ENCODE measurements around the gene KLHDC1.

The KLHDC1 gene

DNA sequence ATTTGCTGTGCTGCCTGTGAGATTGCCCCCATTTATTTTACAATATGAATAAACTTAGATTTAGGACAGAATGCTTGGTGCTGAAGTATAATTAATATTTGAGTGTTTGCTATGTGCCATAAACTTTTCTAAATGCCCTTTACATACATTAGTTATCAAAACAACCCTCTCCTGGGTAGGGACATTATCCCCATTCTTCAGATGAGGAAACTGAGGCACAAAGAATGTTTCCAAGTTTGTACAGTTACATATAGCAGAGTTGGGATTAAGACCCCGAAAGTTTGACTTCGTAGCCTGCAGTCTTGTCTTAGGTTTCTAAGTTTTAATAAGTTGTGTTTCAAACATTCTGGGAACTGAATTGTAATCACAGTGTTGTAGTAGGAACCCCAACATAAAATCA is 93.4 kb downstream of the KLHDC1 start:
- TF ChIP-seq EGR1 (IDR thresholded peaks at IDR 0.05) (no peak), CEBPB (IDR thresholded peaks at IDR 0.05) (no peak), TCF12 (IDR thresholded peaks at IDR 0.05; ENCODE audit: low read depth) (no peak), TEAD4 (IDR thresholded peaks at IDR 0.05) (no peak), FOXM1 (IDR thresholded peaks at IDR 0.05; ENCODE audit: borderline replicate concordance, low read depth) (no peak), MAX (IDR thresholded peaks at IDR 0.05) (no peak), USF1 (IDR thresholded peaks at IDR 0.05) (no peak), ZBTB7A (IDR thresholded peaks at IDR 0.05; ENCODE audit: low read depth) (no peak), TAF1 (IDR thresholded peaks at IDR 0.05; ENCODE audit: low read depth) (no peak), YY1 (IDR thresholded peaks at IDR 0.05; ENCODE audit: low read depth) (no peak), NFIC (IDR thresholded peaks at IDR 0.05) (no peak), EP300 (IDR thresholded peaks at IDR 0.05; ENCODE audit: borderline replicate concordance) (no peak), REST (IDR thresholded peaks at IDR 0.05; ENCODE audit: low read depth) (no peak), RAD21 (IDR thresholded peaks at IDR 0.05; ENCODE audit: low read depth) (no peak), CREB1 (IDR thresholded peaks at IDR 0.05; ENCODE audit: low read depth) (no peak)

DNA sequence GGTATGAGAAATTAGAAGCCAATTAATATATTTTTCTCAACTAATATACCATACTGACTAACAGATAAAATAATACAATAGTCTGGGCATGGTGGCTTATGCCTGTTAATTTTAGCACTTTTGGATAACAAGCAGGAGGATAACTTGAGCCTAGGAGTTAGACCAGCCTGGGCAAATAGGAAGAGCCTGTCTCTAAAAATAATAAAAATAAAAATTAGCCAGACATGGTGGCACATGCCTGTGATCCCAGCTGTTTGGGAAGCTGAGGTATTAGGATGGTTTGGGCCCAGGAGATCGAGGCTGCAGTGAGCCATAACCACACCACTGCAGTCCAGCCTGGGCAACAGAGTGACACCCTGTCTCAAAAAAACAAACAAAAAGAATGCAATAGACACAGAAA is 99.7 kb downstream of the KLHDC1 start:
- TF ChIP-seq ZBTB7A (IDR thresholded peaks at IDR 0.05; ENCODE audit: low read depth), result no peak
- TF ChIP-seq MAX (IDR thresholded peaks at IDR 0.05), result no peak
- no peak for TF ChIP-seq NFIC (IDR thresholded peaks at IDR 0.05)
- TF ChIP-seq EP300 (IDR thresholded peaks at IDR 0.05; ENCODE audit: borderline replicate concordance), result no peak
- no peak for TF ChIP-seq FOXM1 (IDR thresholded peaks at IDR 0.05; ENCODE audit: borderline replicate concordance, low read depth)
- TF ChIP-seq USF1 (IDR thresholded peaks at IDR 0.05), result no peak
- no peak for TF ChIP-seq TAF1 (IDR thresholded peaks at IDR 0.05; ENCODE audit: low read depth)
- no peak for TF ChIP-seq YY1 (IDR thresholded peaks at IDR 0.05; ENCODE audit: low read depth)
- no peak for TF ChIP-seq TEAD4 (IDR thresholded peaks at IDR 0.05)
- TF ChIP-seq RAD21 (IDR thresholded peaks at IDR 0.05; ENCODE audit: low read depth), result no peak
- TF ChIP-seq TCF12 (IDR thresholded peaks at IDR 0.05; ENCODE audit: low read depth), result no peak
- no peak for TF ChIP-seq CREB1 (IDR thresholded peaks at IDR 0.05; ENCODE audit: low read depth)
- TF ChIP-seq EGR1 (IDR thresholded peaks at IDR 0.05), result no peak
- TF ChIP-seq CEBPB (IDR thresholded peaks at IDR 0.05), result no peak
- TF ChIP-seq REST (IDR thresholded peaks at IDR 0.05; ENCODE audit: low read depth), result no peak

DNA sequence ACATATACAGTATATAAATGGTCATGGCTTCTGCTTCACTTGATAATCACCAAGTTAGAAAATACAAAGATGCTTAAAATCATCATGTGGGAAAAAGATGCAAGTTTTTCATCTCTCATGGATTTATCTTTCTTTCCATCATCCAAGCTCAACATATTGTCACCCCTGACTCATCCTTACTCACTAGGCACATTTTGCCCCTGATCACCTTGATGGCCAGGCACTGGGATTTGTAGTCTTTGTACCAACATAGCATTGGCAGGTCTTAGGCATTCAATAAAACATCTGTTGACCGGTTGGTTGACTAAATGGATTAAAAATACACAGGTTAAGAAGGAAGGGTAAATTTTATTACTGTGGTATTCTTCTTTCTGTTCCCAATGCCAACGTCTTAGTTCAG is 103.1 kb downstream of the KLHDC1 start:
- TF ChIP-seq CEBPB (IDR thresholded peaks at IDR 0.05) (no peak), MAX (IDR thresholded peaks at IDR 0.05) (no peak), CREB1 (IDR thresholded peaks at IDR 0.05; ENCODE audit: low read depth) (no peak), YY1 (IDR thresholded peaks at IDR 0.05; ENCODE audit: low read depth) (no peak), EGR1 (IDR thresholded peaks at IDR 0.05) (no peak), REST (IDR thresholded peaks at IDR 0.05; ENCODE audit: low read depth) (no peak), FOXM1 (IDR thresholded peaks at IDR 0.05; ENCODE audit: borderline replicate concordance, low read depth) (no peak), TCF12 (IDR thresholded peaks at IDR 0.05; ENCODE audit: low read depth) (no peak), NFIC (IDR thresholded peaks at IDR 0.05) (no peak), EP300 (IDR thresholded peaks at IDR 0.05; ENCODE audit: borderline replicate concordance) (no peak), TAF1 (IDR thresholded peaks at IDR 0.05; ENCODE audit: low read depth) (no peak)

All from Ishikawa (cell line).